Measurements from ENCODE around the gene HS2ST1. TPM values are rescaled to one million over a fixed set of nuclear protein-coding genes. Genes with fewer than 3 reads are reported as not detected.

Gene HS2ST1
- total RNA-seq, 1 donor from 2014 or later: 19.0 TPM

- DNase-seq (ENCODE audit: low read depth) (no peak), FAIRE-seq (no peak)
- TF ChIP-seq CTCF (IDR thresholded peaks at IDR 0.05; ENCODE audit: insufficient read depth, low read length, severe bottlenecking): no peak
- no peaks in the 10 kb centered on the region for H3K36me3 ChIP-seq (ENCODE audit: control insufficient read depth, insufficient read depth, low read length)
- no peak overlapping the region for H3K4me3 ChIP-seq (ENCODE audit: low read depth, low read length)
- H3K27me3 ChIP-seq (ENCODE audit: control insufficient read depth, insufficient read depth, low read length): no peaks in the 10 kb centered on the region
These were observed 131.4 kb downstream of the HS2ST1 start for GRCh38 chr1:87045761-87046304.

GRCh38 chr1:87046951-87047350 is 132.5 kb downstream of the HS2ST1 start:
- Histone ChIP-seq H3K27me3 (ENCODE audit: control insufficient read depth, insufficient read depth, low read length) (no peaks in the 10 kb centered on the region), H3K36me3 (ENCODE audit: control insufficient read depth, insufficient read depth, low read length) (no peaks in the 10 kb centered on the region), H3K4me3 (ENCODE audit: low read depth, low read length) (no peak overlapping the region)
- TF ChIP-seq CTCF (IDR thresholded peaks at IDR 0.05; ENCODE audit: insufficient read depth, low read length, severe bottlenecking): no peak
- FAIRE-seq: no peak
- DNase-seq (ENCODE audit: low read depth): no peak

- no peak for DNase-seq (ENCODE audit: low read depth)
- H3K36me3 ChIP-seq (ENCODE audit: control insufficient read depth, insufficient read depth, low read length): no peaks in the 10 kb centered on the region
- H3K4me3 ChIP-seq (ENCODE audit: low read depth, low read length): no peak overlapping the region
- H3K27me3 ChIP-seq (ENCODE audit: control insufficient read depth, insufficient read depth, low read length): no peaks in the 10 kb centered on the region
- no peak for FAIRE-seq
- TF ChIP-seq CTCF (IDR thresholded peaks at IDR 0.05; ENCODE audit: insufficient read depth, low read length, severe bottlenecking): no peak
These were observed 133.8 kb downstream of the HS2ST1 start for GRCh38 chr1:87048237-87048636.

- Histone ChIP-seq H3K27me3 (ENCODE audit: control insufficient read depth, insufficient read depth, low read length) (no peaks in the 10 kb centered on the region), H3K4me3 (ENCODE audit: low read depth, low read length) (no peak overlapping the region), H3K36me3 (ENCODE audit: control insufficient read depth, insufficient read depth, low read length) (no peaks in the 10 kb centered on the region)
- no peak for DNase-seq (ENCODE audit: low read depth)
- FAIRE-seq: no peak
- TF ChIP-seq CTCF (IDR thresholded peaks at IDR 0.05; ENCODE audit: insufficient read depth, low read length, severe bottlenecking): no peak
These were observed 137.5 kb downstream of the HS2ST1 start for GRCh38 chr1:87051965-87052364.

- no peak overlapping the region for H3K4me3 ChIP-seq (ENCODE audit: low read depth, low read length)
- no peak for DNase-seq (ENCODE audit: low read depth)
- TF ChIP-seq CTCF (IDR thresholded peaks at IDR 0.05; ENCODE audit: insufficient read depth, low read length, severe bottlenecking): no peak
- H3K27me3 ChIP-seq (ENCODE audit: control insufficient read depth, insufficient read depth, low read length): no peaks in the 10 kb centered on the region
- no peaks in the 10 kb centered on the region for H3K36me3 ChIP-seq (ENCODE audit: control insufficient read depth, insufficient read depth, low read length)
- FAIRE-seq: no peak
These were observed 138.0 kb downstream of the HS2ST1 start for GRCh38 chr1:87052400-87052799.

GRCh38 chr1:87052961-87053360 is 138.5 kb downstream of the HS2ST1 start:
- FAIRE-seq: no peak

More at GRCh38 chr1:87052961-87053360, 138.5 kb downstream of the HS2ST1 start:
- TF ChIP-seq CTCF (IDR thresholded peaks at IDR 0.05; ENCODE audit: insufficient read depth, low read length, severe bottlenecking): no peak
- H3K27me3 ChIP-seq (ENCODE audit: control insufficient read depth, insufficient read depth, low read length): no peaks in the 10 kb centered on the region
- no peak for DNase-seq (ENCODE audit: low read depth)
- H3K36me3 ChIP-seq (ENCODE audit: control insufficient read depth, insufficient read depth, low read length): no peaks in the 10 kb centered on the region
- H3K4me3 ChIP-seq (ENCODE audit: low read depth, low read length): no peak overlapping the region
